Activated CD4-positive, alpha-beta memory T cell treated with anti-CD3 and anti-CD28 coated beads for 36 hours (primary cell): Measurements from ENCODE around the gene PAK1. TPM values are rescaled to one million over a fixed set of nuclear protein-coding genes. Genes with fewer than 3 reads are reported as not detected.

ENCODE experiments used
- CTCF ChIA-PET: fragments of 350-600 bp; sonication (Branson Sonifier 250); formaldehyde crosslinking; loops from one replicate; lab custom pipeline; 2021; ENCODE audit warnings: antibody characterized with exemption, inconsistent platforms; lab: Charles Lee
- POLR2A ChIA-PET: fragments of 350-600 bp; sonication (Branson Sonifier 250); formaldehyde crosslinking; loops from one replicate; lab custom pipeline; 2021; ENCODE audit warnings: antibody characterized with exemption; lab: Charles Lee
- DNase-seq: peaks from one replicate; pipeline ENCODE4 v3.0.0-alpha.2; 2020
- H3K27ac Mint-ChIP-seq: one replicate; pipeline ENCODE4 v1.8.0; 2021; ENCODE audit warnings: mixed read lengths
- H3K27me3 Mint-ChIP-seq: one replicate; pipeline ENCODE4 v1.8.0; 2021; ENCODE audit warnings: mixed read lengths
- H3K36me3 Mint-ChIP-seq: one replicate; pipeline ENCODE4 v1.8.0; 2021; ENCODE audit warnings: mixed read lengths
- H3K4me1 Mint-ChIP-seq: one replicate; pipeline ENCODE4 v1.8.0; 2021; ENCODE audit warnings: low read depth, mixed read lengths
- H3K4me3 Mint-ChIP-seq: one replicate; pipeline ENCODE4 v1.8.0; 2021; ENCODE audit warnings: mild to moderate bottlenecking, mixed read lengths
- H3K9me3 Mint-ChIP-seq: one replicate; pipeline ENCODE4 v1.8.0; 2021; ENCODE audit warnings: mixed read lengths
- intact Hi-C: fragments of 100-400 bp; cut with micrococcal nuclease; formaldehyde crosslinking; loops from one replicate; pipeline ENCODE4 v1.15.1; 2023
- total RNA-seq, 2 experiments: library from RNA; stranded (reverse); gene quantifications; one replicate each; pipeline ENCODE4 v1.2.3, GENCODE V29; 2021

Gene PAK1
- total RNA-seq, 2 experiments from 2014 or later, result 30.4 to 33.1 TPM

- no peak for DNase-seq
- intact Hi-C loops, result no loop called here
- H3K4me3 Mint-ChIP-seq, result no peak overlapping the region
- POLR2A ChIA-PET, result no interaction called here
- H3K4me1 Mint-ChIP-seq, result peaks cover 10% of the 10 kb centered on the region
- H3K27me3 Mint-ChIP-seq, result no peaks in the 10 kb centered on the region
- H3K36me3 Mint-ChIP-seq, result no peaks in the 10 kb centered on the region
- no peak overlapping the region for H3K27ac Mint-ChIP-seq
- no peaks in the 10 kb centered on the region for H3K9me3 Mint-ChIP-seq
- CTCF ChIA-PET, result no interaction called here
Measured at GRCh38 chr11:77449784-77450183, 24.1 kb downstream of the PAK1 start.

GRCh38 chr11:77449060-77449521 is 24.8 kb downstream of the PAK1 start:
- intact Hi-C loops, result no loop called here
- ChIA-PET CTCF (no interaction called here), POLR2A (no interaction called here)
- Mint-ChIP-seq H3K27ac (no peak overlapping the region), H3K36me3 (no peaks in the 10 kb centered on the region), H3K9me3 (no peaks in the 10 kb centered on the region), H3K27me3 (no peaks in the 10 kb centered on the region), H3K4me1 (peaks cover 10% of the 10 kb centered on the region), H3K4me3 (no peak overlapping the region)
- no peak for DNase-seq

- intact Hi-C loops, result no loop called here
- Mint-ChIP-seq H3K27ac (no peak overlapping the region), H3K4me1 (peaks cover 10% of the 10 kb centered on the region), H3K36me3 (no peaks in the 10 kb centered on the region), H3K4me3 (no peak overlapping the region), H3K27me3 (no peaks in the 10 kb centered on the region), H3K9me3 (no peaks in the 10 kb centered on the region)
- DNase-seq, result no peak
- ChIA-PET POLR2A (no interaction called here), CTCF (no interaction called here)
Measured at GRCh38 chr11:77448269-77448668, 25.6 kb downstream of the PAK1 start.

GRCh38 chr11:77446911-77447629 is 26.8 kb downstream of the PAK1 start:
- Mint-ChIP-seq H3K36me3 (no peaks in the 10 kb centered on the region), H3K27me3 (no peaks in the 10 kb centered on the region), H3K9me3 (no peaks in the 10 kb centered on the region), H3K27ac (no peak overlapping the region), H3K4me1 (peaks cover 10% of the 10 kb centered on the region), H3K4me3 (no peak overlapping the region)
- ChIA-PET CTCF (interaction anchor here (0.6 kb wide), 1 partner anchor 821 kb away, joined by 3 read pairs; no protein-coding TSS in a partner anchor), POLR2A (no interaction called here)
- intact Hi-C loops, result no loop called here
- no peak for DNase-seq

GRCh38 chr11:77444261-77444660 is 29.6 kb downstream of the PAK1 start:
- Mint-ChIP-seq H3K36me3 (no peaks in the 10 kb centered on the region), H3K27ac (no peak overlapping the region), H3K27me3 (no peaks in the 10 kb centered on the region), H3K4me3 (no peak overlapping the region), H3K4me1 (peaks cover 8% of the 10 kb centered on the region), H3K9me3 (no peaks in the 10 kb centered on the region)
- CTCF ChIA-PET, result no interaction called here
- POLR2A ChIA-PET, result no interaction called here
- intact Hi-C loops, result no loop called here
- DNase-seq, result no peak

- H3K4me1 Mint-ChIP-seq, result no peaks in the 10 kb centered on the region
- POLR2A ChIA-PET, result no interaction called here
- H3K27me3 Mint-ChIP-seq, result peaks cover 3% of the 10 kb centered on the region
- no peaks in the 10 kb centered on the region for H3K9me3 Mint-ChIP-seq
- no peak overlapping the region for H3K4me3 Mint-ChIP-seq
- CTCF ChIA-PET, result no interaction called here
- no peak for DNase-seq
- no peaks in the 10 kb centered on the region for H3K36me3 Mint-ChIP-seq
- H3K27ac Mint-ChIP-seq, result no peak overlapping the region
- intact Hi-C loops, result no loop called here
Measured at GRCh38 chr11:77442394-77443053, 31.4 kb downstream of the PAK1 start.

GRCh38 chr11:77441426-77441825 is 32.5 kb downstream of the PAK1 start:
- H3K27ac Mint-ChIP-seq, result no peak overlapping the region
- H3K36me3 Mint-ChIP-seq, result no peaks in the 10 kb centered on the region
- intact Hi-C loops, result no loop called here
- ChIA-PET CTCF (interaction anchor here (1.0 kb wide), 1 partner anchor 14 kb away, joined by 3 read pairs; no protein-coding TSS in a partner anchor), POLR2A (no interaction called here)
- DNase-seq, result no peak
- H3K4me3 Mint-ChIP-seq, result no peak overlapping the region
- no peaks in the 10 kb centered on the region for H3K9me3 Mint-ChIP-seq
- H3K4me1 Mint-ChIP-seq, result no peaks in the 10 kb centered on the region
- peaks cover 3% of the 10 kb centered on the region for H3K27me3 Mint-ChIP-seq

DNA sequence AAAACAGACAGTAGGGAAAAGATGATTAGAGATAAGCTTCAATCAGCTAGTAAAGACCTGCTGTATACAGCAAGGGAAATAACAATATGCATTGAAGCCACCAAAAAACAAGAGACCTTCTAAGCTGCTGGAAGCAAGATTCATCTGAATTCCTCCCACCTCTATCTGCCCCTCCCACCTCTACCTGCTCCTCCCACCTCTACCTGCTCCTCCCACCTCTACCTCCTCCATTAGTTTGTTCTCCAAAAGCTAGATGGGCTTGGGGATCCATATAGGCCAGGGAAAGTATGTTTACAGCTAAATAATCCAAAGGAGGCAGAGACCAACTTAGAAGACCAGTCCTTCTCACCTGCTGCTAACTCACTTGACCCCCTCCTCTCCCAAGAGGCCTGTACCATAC is 33.2 kb downstream of the PAK1 start:
- no peak overlapping the region for H3K4me3 Mint-ChIP-seq
- no peaks in the 10 kb centered on the region for H3K9me3 Mint-ChIP-seq
- POLR2A ChIA-PET, result no interaction called here
- H3K27ac Mint-ChIP-seq, result no peak overlapping the region
- H3K27me3 Mint-ChIP-seq, result peaks cover 3% of the 10 kb centered on the region
- no peak for DNase-seq
- CTCF ChIA-PET, result no interaction called here
- intact Hi-C loops, result no loop called here
- no peaks in the 10 kb centered on the region for H3K4me1 Mint-ChIP-seq
- H3K36me3 Mint-ChIP-seq, result no peaks in the 10 kb centered on the region

DNA sequence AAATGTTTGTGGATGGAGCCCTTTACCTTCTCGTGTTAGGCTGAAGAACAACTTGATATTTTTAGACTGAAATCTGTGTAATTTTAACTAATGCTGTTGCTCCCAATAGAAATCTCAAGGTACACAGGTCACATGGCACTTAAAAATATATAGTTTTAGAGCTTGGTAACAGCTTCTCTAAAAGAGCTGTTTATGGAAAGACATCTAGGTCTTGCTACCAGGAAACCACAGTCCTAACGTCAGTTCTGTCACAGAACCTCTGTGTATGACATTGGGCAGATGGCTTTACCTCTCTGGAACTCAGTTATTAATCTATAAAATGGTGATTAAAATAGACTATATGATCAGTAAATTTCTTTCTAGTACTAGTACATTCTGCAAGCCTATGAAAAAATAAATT is 35.4 kb downstream of the PAK1 start:
- no peak overlapping the region for H3K27ac Mint-ChIP-seq
- no peak overlapping the region for H3K4me3 Mint-ChIP-seq
- ChIA-PET POLR2A (no interaction called here), CTCF (no interaction called here)
- no peaks in the 10 kb centered on the region for H3K4me1 Mint-ChIP-seq
- no peaks in the 10 kb centered on the region for H3K9me3 Mint-ChIP-seq
- no peaks in the 10 kb centered on the region for H3K36me3 Mint-ChIP-seq
- no peak for DNase-seq
- peaks cover 6% of the 10 kb centered on the region for H3K27me3 Mint-ChIP-seq
- intact Hi-C loops, result no loop called here

DNA sequence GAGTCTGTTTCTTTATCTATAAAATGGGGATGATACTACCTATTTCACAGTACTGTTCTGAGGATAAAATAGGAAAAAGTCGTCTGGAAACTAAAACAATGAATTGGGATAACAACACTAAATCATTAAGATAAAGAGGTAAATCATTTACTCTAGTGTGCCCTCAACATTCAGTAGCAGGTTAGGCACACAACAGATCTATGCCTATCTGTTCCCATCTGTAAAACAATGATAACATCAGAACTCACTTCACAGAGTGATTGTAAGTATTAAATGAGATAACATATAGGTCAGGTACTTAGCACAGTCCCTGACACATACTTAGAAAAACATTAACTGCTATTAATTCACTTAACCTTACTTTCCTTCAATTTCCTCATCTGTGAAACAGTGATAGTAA is 36.9 kb downstream of the PAK1 start:
- H3K9me3 Mint-ChIP-seq, result no peaks in the 10 kb centered on the region
- no peak for DNase-seq
- H3K36me3 Mint-ChIP-seq, result no peaks in the 10 kb centered on the region
- no peak overlapping the region for H3K27ac Mint-ChIP-seq
- intact Hi-C loops, result no loop called here
- H3K27me3 Mint-ChIP-seq, result peaks cover 8% of the 10 kb centered on the region
- no peaks in the 10 kb centered on the region for H3K4me1 Mint-ChIP-seq
- H3K4me3 Mint-ChIP-seq, result no peak overlapping the region
- POLR2A ChIA-PET, result no interaction called here
- CTCF ChIA-PET, result interaction anchor here (1.1 kb wide), 1 partner anchor 346 kb away, joined by 3 read pairs; no protein-coding TSS in a partner anchor

GRCh38 chr11:77436506-77436905 is 37.4 kb downstream of the PAK1 start:
- H3K27me3 Mint-ChIP-seq, result peaks cover 8% of the 10 kb centered on the region
- H3K9me3 Mint-ChIP-seq, result no peaks in the 10 kb centered on the region
- intact Hi-C loops, result no loop called here
- no peak overlapping the region for H3K27ac Mint-ChIP-seq
- DNase-seq, result no peak
- H3K4me3 Mint-ChIP-seq, result no peak overlapping the region
- H3K36me3 Mint-ChIP-seq, result no peaks in the 10 kb centered on the region
- POLR2A ChIA-PET, result no interaction called here
- H3K4me1 Mint-ChIP-seq, result no peaks in the 10 kb centered on the region
- CTCF ChIA-PET, result interaction anchor here (1.1 kb wide), 1 partner anchor 345 kb away, joined by 3 read pairs; no protein-coding TSS in a partner anchor

- POLR2A ChIA-PET, result no interaction called here
- no peaks in the 10 kb centered on the region for H3K9me3 Mint-ChIP-seq
- DNase-seq, result no peak
- H3K4me1 Mint-ChIP-seq, result no peaks in the 10 kb centered on the region
- CTCF ChIA-PET, result interaction anchor here (1.1 kb wide), 1 partner anchor 345 kb away, joined by 3 read pairs; no protein-coding TSS in a partner anchor
- no peak overlapping the region for H3K4me3 Mint-ChIP-seq
- no peaks in the 10 kb centered on the region for H3K36me3 Mint-ChIP-seq
- H3K27me3 Mint-ChIP-seq, result peaks cover 10% of the 10 kb centered on the region
- intact Hi-C loops, result no loop called here
- H3K27ac Mint-ChIP-seq, result no peak overlapping the region
Measured at GRCh38 chr11:77435972-77436371, 37.9 kb downstream of the PAK1 start.
